Liver (tissue), 9 donors: Measurements from ENCODE around the gene LAMA2. TPM values are rescaled to one million over a fixed set of nuclear protein-coding genes. Genes with fewer than 3 reads are reported as not detected.

ENCODE experiments used
- DNase-seq: peaks from one replicate; pipeline ENCODE4 v3.0.0-alpha.2; 2017; ENCODE audit warnings: low spot score
- H3K27ac ChIP-seq, 2 donors: one replicate each; pipeline ENCODE4 v1.7.0; 2013; ENCODE audit warnings: inconsistent platforms in 2 of 2, low read length in 2 of 2, control low read depth in 1 of 2, low read depth in 1 of 2, mild to moderate bottlenecking in 1 of 2
- H3K27me3 ChIP-seq, 4 donors: one replicate each; pipeline versions ENCODE4 v1.6.1 to v1.7.0; 2013; ENCODE audit warnings: low read length in 3 of 4, inconsistent platforms in 1 of 4, mild to moderate bottlenecking in 1 of 4, moderate library complexity in 1 of 4; ENCODE audit not compliant: control insufficient read depth in 4 of 4, insufficient read depth in 4 of 4
- H3K36me3 ChIP-seq, 4 donors: one replicate each; pipeline versions ENCODE4 v1.6.1 to v1.7.0; 2013; ENCODE audit warnings: low read length in 3 of 4, mild to moderate bottlenecking in 3 of 4, low read depth in 1 of 4, moderate library complexity in 1 of 4; ENCODE audit not compliant: control insufficient read depth in 4 of 4, insufficient read depth in 3 of 4
- H3K4me1 ChIP-seq, 4 donors: one replicate each; pipeline versions ENCODE4 v1.6.1 to v1.7.0; 2013; ENCODE audit warnings: low read length in 3 of 4, mild to moderate bottlenecking in 3 of 4, moderate library complexity in 1 of 4; ENCODE audit not compliant: control insufficient read depth in 4 of 4, insufficient read depth in 4 of 4
- H3K4me3 ChIP-seq, 3 donors: one replicate each; pipeline versions ENCODE4 v1.6.1 to v1.7.0; 2013; ENCODE audit warnings: low read length in 3 of 3, control low read depth in 1 of 3, low read depth in 1 of 3, mild to moderate bottlenecking in 1 of 3
- H3K9ac ChIP-seq, 2 donors: one replicate each; pipeline ENCODE4 v1.7.0; 2013; ENCODE audit warnings: low read length in 2 of 2, mild to moderate bottlenecking in 2 of 2, moderate library complexity in 2 of 2, control low read depth in 1 of 2, low read depth in 1 of 2
- H3K9me3 ChIP-seq, 4 donors: one replicate each; pipeline versions ENCODE4 v1.6.1 to v1.7.0; 2013; ENCODE audit warnings: low read length in 3 of 4; ENCODE audit not compliant: control insufficient read depth in 4 of 4
- EGR1 ChIP-seq, 2 donors: IDR thresholded peaks; 2 replicates each; pipeline ENCODE4 v1.6.1; 2016 to 2018; ENCODE audit warnings: antibody characterized with exemption in 2 of 2, low read depth in 2 of 2
- FOXA1 ChIP-seq: IDR thresholded peaks from 2 replicates; pipeline ENCODE4 v1.6.1; 2016; ENCODE audit warnings: antibody characterized with exemption
- GABPA ChIP-seq, 2 donors: IDR thresholded peaks in 1 of 2; conservative IDR thresholded peaks in 1 of 2; 2 replicates each; pipeline ENCODE4 v1.6.1; 2016; ENCODE audit warnings: antibody characterized with exemption in 2 of 2, mild to moderate bottlenecking in 1 of 2, moderate library complexity in 1 of 2
- HNF4A ChIP-seq, 2 donors: conservative IDR thresholded peaks; 2 replicates each; pipeline ENCODE4 v1.6.1; 2016; ENCODE audit warnings: antibody characterized with exemption in 2 of 2, mild to moderate bottlenecking in 2 of 2
- HNF4G ChIP-seq: IDR thresholded peaks from 2 replicates; pipeline ENCODE4 v1.6.1; 2016; ENCODE audit warnings: antibody characterized with exemption
- JUND ChIP-seq, 2 donors: IDR thresholded peaks; 2 replicates each; pipeline ENCODE4 v1.6.1; 2016; ENCODE audit warnings: antibody characterized with exemption in 2 of 2
- NR2F2 ChIP-seq: IDR thresholded peaks from 2 replicates; pipeline ENCODE4 v1.6.1; 2016; ENCODE audit warnings: antibody characterized with exemption
- RAD21 ChIP-seq, 2 donors: IDR thresholded peaks; 2 replicates each; pipeline ENCODE4 v1.6.1; 2016; ENCODE audit warnings: antibody characterized with exemption in 2 of 2, mild to moderate bottlenecking in 2 of 2
- RXRA ChIP-seq, 2 donors: IDR thresholded peaks; 2 replicates each; pipeline ENCODE4 v1.6.1; 2017 to 2018; ENCODE audit warnings: antibody characterized with exemption in 2 of 2, mild to moderate bottlenecking in 1 of 2
- SP1 ChIP-seq: IDR thresholded peaks from 2 replicates; pipeline ENCODE4 v1.6.1; 2018; ENCODE audit warnings: antibody characterized with exemption, mild to moderate bottlenecking
- TAF1 ChIP-seq: conservative IDR thresholded peaks from 2 replicates; pipeline ENCODE4 v1.6.1; 2016; ENCODE audit warnings: antibody characterized with exemption, mild to moderate bottlenecking
- YY1 ChIP-seq: IDR thresholded peaks from 2 replicates; pipeline ENCODE4 v1.6.1; 2016; ENCODE audit warnings: antibody characterized with exemption, mild to moderate bottlenecking
- WGBS: extraction: QIAGEN DNeasy Blood & Tissue Kit; methylation state at CpG from one replicate; pipeline ENCODE4 v1.1.7; 2013; 5-methylcytosine and 5-hydroxymethylcytosine counted together
- polyA plus RNA-seq, 2 donors: library from polyadenylated mRNA; stranded (reverse) in 1 of 2; unstranded in 1 of 2; fragments of 200-250 nt in 1 of 2; fragments of >200 nt in 1 of 2; fragmentation: Nextera tagmentation in 1 of 2; extraction: Ambion mirVana in 1 of 2; gene quantifications; one replicate each; pipeline versions ENCODE4 v1.2.1 to v1.2.3, GENCODE V29; 2013 to 2015
- total RNA-seq, 2 donors: library from RNA; depleted of rRNA; stranded (reverse); fragments of >200 nt; gene quantifications; one replicate each; pipeline ENCODE4 v1.2.3, GENCODE V29; 2014
- TF ChIP-seq, protein P1 (sequence below): IDR thresholded peaks from 2 replicates; pipeline ENCODE4 v1.6.1; 2016; ENCODE audit warnings: antibody characterized with exemption
- TF ChIP-seq, protein P2 (sequence below): IDR thresholded peaks from 2 replicates; pipeline ENCODE4 v1.6.1; 2016; ENCODE audit warnings: antibody characterized with exemption, mild to moderate bottlenecking
- TF ChIP-seq, protein P3 (sequence below): IDR thresholded peaks from 2 replicates; pipeline ENCODE4 v1.6.1; 2016; ENCODE audit warnings: antibody characterized with exemption
- TF ChIP-seq, protein P4 (sequence below): IDR thresholded peaks from 2 replicates; pipeline ENCODE4 v1.6.1; 2016; ENCODE audit warnings: antibody characterized with exemption
- donor health status: healthy.
- donor health status: healthy.
- donor health status: healthy.
- donor health status: healthy.
- donor health status: healthy.

The LAMA2 gene
- total and polyA plus RNA-seq, 4 donors = 1.3 to 17.0 (median 3.0) TPM

DNA sequence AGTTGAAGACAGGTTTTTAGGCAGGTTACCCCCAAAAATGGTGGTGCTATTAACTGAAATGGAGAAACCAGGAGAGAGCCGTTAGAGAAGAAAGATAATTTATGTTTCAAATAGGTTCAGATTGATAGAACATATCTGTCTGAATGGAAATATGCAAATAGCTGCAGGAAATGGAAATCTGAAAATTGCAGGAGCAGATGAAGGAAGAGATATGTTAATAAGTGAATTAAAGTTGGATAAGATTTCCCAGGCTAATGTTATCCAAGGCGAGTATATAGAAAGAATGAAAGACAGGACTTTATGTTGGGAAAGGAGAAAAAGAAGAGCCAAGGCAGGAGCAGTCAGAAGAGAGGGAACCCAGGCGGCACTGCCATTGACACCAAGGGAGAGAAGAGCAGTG lies 461.4 kb downstream of the LAMA2 start:
- WGBS = 81% methylated on average over 3 of the region's 3 CpGs
- TF ChIP-seq, protein P1, sequence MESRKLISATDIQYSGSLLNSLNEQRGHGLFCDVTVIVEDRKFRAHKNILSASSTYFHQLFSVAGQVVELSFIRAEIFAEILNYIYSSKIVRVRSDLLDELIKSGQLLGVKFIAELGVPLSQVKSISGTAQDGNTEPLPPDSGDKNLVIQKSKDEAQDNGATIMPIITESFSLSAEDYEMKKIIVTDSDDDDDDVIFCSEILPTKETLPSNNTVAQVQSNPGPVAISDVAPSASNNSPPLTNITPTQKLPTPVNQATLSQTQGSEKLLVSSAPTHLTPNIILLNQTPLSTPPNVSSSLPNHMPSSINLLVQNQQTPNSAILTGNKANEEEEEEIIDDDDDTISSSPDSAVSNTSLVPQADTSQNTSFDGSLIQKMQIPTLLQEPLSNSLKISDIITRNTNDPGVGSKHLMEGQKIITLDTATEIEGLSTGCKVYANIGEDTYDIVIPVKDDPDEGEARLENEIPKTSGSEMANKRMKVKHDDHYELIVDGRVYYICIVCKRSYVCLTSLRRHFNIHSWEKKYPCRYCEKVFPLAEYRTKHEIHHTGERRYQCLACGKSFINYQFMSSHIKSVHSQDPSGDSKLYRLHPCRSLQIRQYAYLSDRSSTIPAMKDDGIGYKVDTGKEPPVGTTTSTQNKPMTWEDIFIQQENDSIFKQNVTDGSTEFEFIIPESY = no peak
- TF ChIP-seq RXRA (IDR thresholded peaks at IDR 0.05) (no peak), SP1 (no peak), EGR1 (IDR thresholded peaks at IDR 0.05; ENCODE audit: low read depth in 2 of 2) (no peak), RAD21 (IDR thresholded peaks at IDR 0.05) (no peak), TAF1 (no peak), HNF4A (conservative IDR thresholded peaks at IDR 0.05) (no peak), FOXA1 (no peak), JUND (IDR thresholded peaks at IDR 0.05) (no peak), GABPA (IDR thresholded peaks at IDR 0.05 in 1 of 2, conservative IDR thresholded peaks at IDR 0.05 in 1 of 2) (no peak), NR2F2 (no peak), YY1 (no peak)
- TF ChIP-seq, protein P2, sequence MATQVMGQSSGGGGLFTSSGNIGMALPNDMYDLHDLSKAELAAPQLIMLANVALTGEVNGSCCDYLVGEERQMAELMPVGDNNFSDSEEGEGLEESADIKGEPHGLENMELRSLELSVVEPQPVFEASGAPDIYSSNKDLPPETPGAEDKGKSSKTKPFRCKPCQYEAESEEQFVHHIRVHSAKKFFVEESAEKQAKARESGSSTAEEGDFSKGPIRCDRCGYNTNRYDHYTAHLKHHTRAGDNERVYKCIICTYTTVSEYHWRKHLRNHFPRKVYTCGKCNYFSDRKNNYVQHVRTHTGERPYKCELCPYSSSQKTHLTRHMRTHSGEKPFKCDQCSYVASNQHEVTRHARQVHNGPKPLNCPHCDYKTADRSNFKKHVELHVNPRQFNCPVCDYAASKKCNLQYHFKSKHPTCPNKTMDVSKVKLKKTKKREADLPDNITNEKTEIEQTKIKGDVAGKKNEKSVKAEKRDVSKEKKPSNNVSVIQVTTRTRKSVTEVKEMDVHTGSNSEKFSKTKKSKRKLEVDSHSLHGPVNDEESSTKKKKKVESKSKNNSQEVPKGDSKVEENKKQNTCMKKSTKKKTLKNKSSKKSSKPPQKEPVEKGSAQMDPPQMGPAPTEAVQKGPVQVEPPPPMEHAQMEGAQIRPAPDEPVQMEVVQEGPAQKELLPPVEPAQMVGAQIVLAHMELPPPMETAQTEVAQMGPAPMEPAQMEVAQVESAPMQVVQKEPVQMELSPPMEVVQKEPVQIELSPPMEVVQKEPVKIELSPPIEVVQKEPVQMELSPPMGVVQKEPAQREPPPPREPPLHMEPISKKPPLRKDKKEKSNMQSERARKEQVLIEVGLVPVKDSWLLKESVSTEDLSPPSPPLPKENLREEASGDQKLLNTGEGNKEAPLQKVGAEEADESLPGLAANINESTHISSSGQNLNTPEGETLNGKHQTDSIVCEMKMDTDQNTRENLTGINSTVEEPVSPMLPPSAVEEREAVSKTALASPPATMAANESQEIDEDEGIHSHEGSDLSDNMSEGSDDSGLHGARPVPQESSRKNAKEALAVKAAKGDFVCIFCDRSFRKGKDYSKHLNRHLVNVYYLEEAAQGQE = no peak
- TF ChIP-seq, protein P3, sequence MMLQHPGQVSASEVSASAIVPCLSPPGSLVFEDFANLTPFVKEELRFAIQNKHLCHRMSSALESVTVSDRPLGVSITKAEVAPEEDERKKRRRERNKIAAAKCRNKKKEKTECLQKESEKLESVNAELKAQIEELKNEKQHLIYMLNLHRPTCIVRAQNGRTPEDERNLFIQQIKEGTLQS = no peak
- TF ChIP-seq, protein P4, sequence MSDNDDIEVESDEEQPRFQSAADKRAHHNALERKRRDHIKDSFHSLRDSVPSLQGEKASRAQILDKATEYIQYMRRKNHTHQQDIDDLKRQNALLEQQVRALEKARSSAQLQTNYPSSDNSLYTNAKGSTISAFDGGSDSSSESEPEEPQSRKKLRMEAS = no peak

DNA sequence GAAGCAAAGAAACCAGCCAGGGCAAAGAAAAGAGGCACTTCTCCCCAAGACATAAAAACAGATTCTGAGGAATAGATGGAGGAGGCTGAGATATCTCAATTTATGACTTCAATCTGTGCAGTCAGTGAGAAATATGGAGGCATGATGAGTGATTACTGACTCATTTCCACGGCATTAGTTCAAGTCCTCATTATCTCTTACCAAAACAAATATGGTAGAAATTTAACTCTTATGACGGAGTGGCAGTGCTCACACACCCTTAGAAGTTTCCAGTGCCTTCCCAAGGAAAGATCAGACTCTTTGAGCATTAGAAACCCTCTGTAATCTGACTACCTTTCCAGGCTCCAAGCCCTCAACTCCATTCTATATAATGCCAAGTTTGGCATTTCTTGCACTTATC lies 463.0 kb downstream of the LAMA2 start:
- TF ChIP-seq, protein P1 = no peak
- TF ChIP-seq EGR1 (IDR thresholded peaks at IDR 0.05; ENCODE audit: low read depth in 2 of 2) (no peak), HNF4G (no peak), YY1 (no peak), RAD21 (IDR thresholded peaks at IDR 0.05) (no peak), TAF1 (no peak), FOXA1 (no peak), GABPA (IDR thresholded peaks at IDR 0.05 in 1 of 2, conservative IDR thresholded peaks at IDR 0.05 in 1 of 2) (no peak), RXRA (IDR thresholded peaks at IDR 0.05) (no peak), HNF4A (conservative IDR thresholded peaks at IDR 0.05) (no peak)
- TF ChIP-seq, protein P4 = no peak
- TF ChIP-seq, protein P3 = no peak
- H3K9me3 ChIP-seq = no peaks in the 10 kb centered on the region
- H3K4me1 ChIP-seq = no peaks in the 10 kb centered on the region
- no peak overlapping the region for H3K27ac ChIP-seq
- DNase-seq = no peak
- H3K9ac ChIP-seq = no peak overlapping the region
- WGBS = 45% methylated on average over 2 of the region's 2 CpGs
- H3K4me3 ChIP-seq = no peak overlapping the region
- no peaks in the 10 kb centered on the region for H3K27me3 ChIP-seq
- no peaks in the 10 kb centered on the region for H3K36me3 ChIP-seq

More for the DNA sequence above, 461.4 kb downstream of the LAMA2 start:
- no peak for DNase-seq
- no peaks in the 10 kb centered on the region for H3K27me3 ChIP-seq
- H3K36me3 ChIP-seq = no peaks in the 10 kb centered on the region
- no peaks in the 10 kb centered on the region for H3K4me1 ChIP-seq
- no peak overlapping the region for H3K27ac ChIP-seq
- no peaks in the 10 kb centered on the region for H3K9me3 ChIP-seq
- no peak overlapping the region for H3K4me3 ChIP-seq
- no peak overlapping the region for H3K9ac ChIP-seq
